Mucosa of rectum (tissue), 2 donors: Measurements from ENCODE around the gene FAN1.

Experiments used
- H3K27ac ChIP-seq, 2 donors: one replicate each; pipeline ENCODE4 v1.7.0; 2013; ENCODE audit warnings: inconsistent platforms in 2 of 2, low read depth in 2 of 2, low read length in 2 of 2
- H3K27me3 ChIP-seq, 2 donors: one replicate each; pipeline ENCODE4 v1.7.0; 2013; ENCODE audit warnings: low read length in 2 of 2; ENCODE audit not compliant: control insufficient read depth in 2 of 2, insufficient read depth in 2 of 2
- H3K36me3 ChIP-seq, 2 donors: one replicate each; pipeline ENCODE4 v1.7.0; 2013; ENCODE audit warnings: low read length in 2 of 2; ENCODE audit not compliant: control insufficient read depth in 2 of 2, insufficient read depth in 2 of 2
- H3K4me1 ChIP-seq, 2 donors: one replicate each; pipeline ENCODE4 v1.7.0; 2013; ENCODE audit warnings: low read length in 2 of 2, mild to moderate bottlenecking in 1 of 2; ENCODE audit not compliant: control insufficient read depth in 2 of 2, insufficient read depth in 2 of 2
- H3K4me3 ChIP-seq, 2 donors: one replicate each; pipeline ENCODE4 v1.7.0; 2013; ENCODE audit warnings: low read length in 2 of 2
- H3K9ac ChIP-seq, 2 donors: one replicate each; pipeline ENCODE4 v1.7.0; 2013; ENCODE audit warnings: low read length in 2 of 2, low read depth in 1 of 2, mild to moderate bottlenecking in 1 of 2
- H3K9me3 ChIP-seq, 2 donors: one replicate each; pipeline ENCODE4 v1.7.0; 2013; ENCODE audit warnings: low read length in 2 of 2; ENCODE audit not compliant: control insufficient read depth in 2 of 2
- donor health status: healthy.
- donor health status: Normal muscosa, but diverticular disease.

FAN1 gene

GRCh38 chr15:30953183-30953582, 49.5 kb downstream of the FAN1 start:
- Histone ChIP-seq H3K36me3 (peaks cover 70 to 87% of the 10 kb centered on the region in 2 donors), H3K4me3 (no peak overlapping the region), H3K4me1 (no peaks in the 10 kb centered on the region), H3K9ac (no peak overlapping the region), H3K27ac (no peak overlapping the region), H3K9me3 (no peaks in the 10 kb centered on the region), H3K27me3 (no peaks in the 10 kb centered on the region)

DNA sequence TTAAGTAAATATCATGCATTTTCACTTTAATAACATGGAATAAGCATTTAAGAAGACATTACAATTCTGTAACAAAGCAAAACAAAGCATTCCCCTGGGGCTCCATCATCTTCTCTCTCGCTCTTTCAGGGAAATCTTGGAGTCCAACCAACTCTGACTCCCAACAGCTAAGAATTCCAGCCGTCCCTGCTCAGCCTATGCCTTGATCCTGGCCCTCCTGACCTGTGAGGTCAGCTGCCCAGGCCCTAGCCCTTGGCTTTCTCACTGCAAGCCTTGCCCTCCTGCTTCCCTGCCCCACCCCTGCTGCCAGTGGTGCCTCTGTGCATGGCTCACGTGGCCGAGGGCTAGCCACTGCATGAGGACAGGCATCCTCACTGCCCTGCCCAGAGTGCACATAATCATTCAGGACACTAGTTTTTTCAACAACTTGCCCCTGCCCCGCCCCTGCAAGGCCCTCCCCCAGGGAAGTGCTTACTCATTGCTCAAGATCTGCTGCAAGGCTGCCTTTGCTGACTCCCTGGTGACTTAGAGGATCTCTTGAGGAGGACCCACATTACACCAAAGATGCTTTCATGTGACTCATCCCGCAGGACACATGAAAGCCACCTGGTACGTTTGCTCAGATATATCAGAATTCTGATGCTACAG, 50.1 kb downstream of the FAN1 start:
- H3K4me1 ChIP-seq = no peaks in the 10 kb centered on the region
- H3K4me3 ChIP-seq = no peak overlapping the region
- no peak overlapping the region for H3K27ac ChIP-seq
- no peaks in the 10 kb centered on the region for H3K27me3 ChIP-seq
- no peaks in the 10 kb centered on the region for H3K9me3 ChIP-seq
- peaks cover 69 to 86% of the 10 kb centered on the region in 2 donors for H3K36me3 ChIP-seq
- H3K9ac ChIP-seq = no peak overlapping the region

- Histone ChIP-seq H3K27ac (no peak overlapping the region), H3K9ac (no peak overlapping the region), H3K27me3 (no peaks in the 10 kb centered on the region), H3K4me1 (no peaks in the 10 kb centered on the region), H3K9me3 (no peaks in the 10 kb centered on the region), H3K4me3 (no peak overlapping the region), H3K36me3 (peaks cover 68 to 87% of the 10 kb centered on the region in 2 donors)
These were observed 51.0 kb downstream of the FAN1 start for GRCh38 chr15:30954674-30955073.

- H3K36me3 ChIP-seq = peaks cover 58 to 81% of the 10 kb centered on the region in 2 donors
- no peak overlapping the region for H3K27ac ChIP-seq
These were observed 52.8 kb downstream of the FAN1 start for GRCh38 chr15:30956216-30957124.

GRCh38 chr15:30958219-30958618, 54.5 kb downstream of the FAN1 start:
- H3K9ac ChIP-seq = no peak overlapping the region
- H3K4me1 ChIP-seq = no peaks in the 10 kb centered on the region
- no peak overlapping the region for H3K4me3 ChIP-seq
- H3K27ac ChIP-seq = no peak overlapping the region
- peaks cover 41 to 76% of the 10 kb centered on the region in 2 donors for H3K36me3 ChIP-seq
- H3K9me3 ChIP-seq = no peaks in the 10 kb centered on the region
- H3K27me3 ChIP-seq = no peaks in the 10 kb centered on the region

More at GRCh38 chr15:30956216-30957124, 52.8 kb downstream of the FAN1 start:
- Histone ChIP-seq H3K9ac (no peak overlapping the region), H3K4me3 (no peak overlapping the region), H3K4me1 (no peaks in the 10 kb centered on the region), H3K27me3 (no peaks in the 10 kb centered on the region), H3K9me3 (no peaks in the 10 kb centered on the region)

DNA sequence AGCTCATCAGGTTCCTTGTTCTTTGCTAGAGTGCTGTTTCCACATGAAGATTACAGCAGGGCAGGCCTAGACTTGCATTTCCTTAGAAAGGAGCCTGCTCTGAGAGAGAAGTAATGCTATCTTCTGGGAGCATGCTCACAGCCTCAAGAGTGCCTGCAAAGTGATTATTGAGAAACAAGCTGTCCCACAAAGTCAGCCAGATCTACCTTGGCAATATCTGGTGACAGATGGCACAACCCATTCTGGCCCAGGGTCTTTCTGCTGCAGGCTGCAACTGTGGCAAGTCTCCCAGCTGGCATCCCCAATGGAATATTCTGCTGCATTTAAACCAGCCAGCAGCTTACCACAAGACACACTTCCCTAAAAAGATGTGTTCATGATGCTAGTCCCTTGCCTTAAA, 58.4 kb downstream of the FAN1 start:
- Histone ChIP-seq H3K9ac (no peak overlapping the region), H3K4me1 (no peaks in the 10 kb centered on the region), H3K9me3 (no peaks in the 10 kb centered on the region), H3K36me3 (peaks cover 32 to 59% of the 10 kb centered on the region in 2 donors), H3K4me3 (no peak overlapping the region), H3K27me3 (no peaks in the 10 kb centered on the region), H3K27ac (no peak overlapping the region)

DNA sequence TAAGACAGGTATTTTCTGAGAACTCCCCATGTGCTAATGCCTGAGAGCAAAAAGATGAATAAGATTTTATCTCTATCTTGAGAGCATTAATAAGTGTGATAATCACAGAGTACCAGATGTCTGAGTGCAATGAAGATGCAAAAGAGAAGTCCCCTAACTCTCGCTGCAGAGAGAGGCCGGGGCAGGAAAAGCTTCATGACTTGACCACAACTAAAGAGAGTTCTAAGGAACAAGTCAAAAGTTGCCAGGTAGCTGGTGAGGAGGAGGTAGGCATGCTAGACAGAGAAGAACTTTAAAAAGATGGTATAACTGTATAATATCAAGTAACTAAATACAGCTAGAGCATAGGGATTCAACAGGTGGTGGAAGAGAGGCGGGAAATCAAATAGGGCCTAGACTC, 58.9 kb downstream of the FAN1 start:
- Histone ChIP-seq H3K9ac (no peak overlapping the region), H3K27ac (no peak overlapping the region), H3K4me3 (no peak overlapping the region), H3K9me3 (no peaks in the 10 kb centered on the region), H3K4me1 (no peaks in the 10 kb centered on the region), H3K36me3 (peaks cover 30 to 56% of the 10 kb centered on the region in 2 donors), H3K27me3 (no peaks in the 10 kb centered on the region)

DNA sequence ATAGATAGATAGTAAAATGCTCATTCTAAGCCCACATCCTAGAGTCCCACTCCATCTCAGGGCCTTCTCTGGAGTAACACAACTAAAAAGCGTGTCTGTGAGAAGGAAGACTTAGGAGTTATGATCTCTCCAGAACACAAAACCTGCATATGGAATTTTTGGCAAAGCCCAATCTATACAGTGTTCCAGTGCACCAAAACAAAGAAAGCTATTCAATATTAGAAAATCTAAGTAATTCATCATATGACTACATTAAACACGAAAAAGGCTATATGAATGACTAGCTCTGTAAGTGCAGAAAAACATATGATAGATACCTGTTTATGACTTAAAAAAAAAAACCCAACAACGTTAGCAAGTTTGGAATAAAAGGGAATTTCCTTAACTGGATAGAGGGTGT, 60.0 kb downstream of the FAN1 start:
- Histone ChIP-seq H3K27me3 (no peaks in the 10 kb centered on the region), H3K9ac (no peak overlapping the region), H3K36me3 (peaks cover 23 to 47% of the 10 kb centered on the region in 2 donors), H3K9me3 (no peaks in the 10 kb centered on the region), H3K4me3 (no peak overlapping the region), H3K4me1 (no peaks in the 10 kb centered on the region), H3K27ac (no peak overlapping the region)

DNA sequence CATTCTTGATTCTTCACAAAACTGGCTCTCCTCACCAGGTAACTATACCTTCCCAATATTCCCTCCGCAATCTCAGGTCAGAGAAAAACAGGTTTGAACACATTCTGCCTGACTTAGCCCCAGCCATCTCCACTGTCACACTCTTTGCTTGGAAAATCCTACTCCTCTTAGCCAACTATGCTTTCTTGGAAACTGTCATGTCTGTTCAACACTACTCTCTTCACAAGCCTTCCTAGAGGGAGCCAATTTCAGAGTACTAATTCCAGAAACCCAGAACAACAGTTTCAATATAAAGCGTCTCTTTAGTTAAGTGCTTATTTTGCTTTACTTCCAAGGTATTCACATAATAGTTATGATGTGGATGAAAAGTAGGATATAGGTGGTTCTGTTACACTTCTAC, 66.0 kb downstream of the FAN1 start:
- no peaks in the 10 kb centered on the region for H3K4me1 ChIP-seq
- peaks cover 46 to 49% of the 10 kb centered on the region in 2 donors for H3K36me3 ChIP-seq
- no peak overlapping the region for H3K27ac ChIP-seq
- H3K27me3 ChIP-seq = no peaks in the 10 kb centered on the region
- no peak overlapping the region for H3K9ac ChIP-seq
- H3K9me3 ChIP-seq = no peaks in the 10 kb centered on the region
- no peak overlapping the region for H3K4me3 ChIP-seq

GRCh38 chr15:30973379-30973778, 69.7 kb downstream of the FAN1 start:
- no peaks in the 10 kb centered on the region for H3K4me1 ChIP-seq
- H3K36me3 ChIP-seq = peaks cover 38 to 42% of the 10 kb centered on the region in 2 donors
- no peak overlapping the region for H3K27ac ChIP-seq

More at GRCh38 chr15:30973379-30973778, 69.7 kb downstream of the FAN1 start:
- no peak overlapping the region for H3K9ac ChIP-seq
- H3K27me3 ChIP-seq = no peaks in the 10 kb centered on the region
- H3K9me3 ChIP-seq = no peaks in the 10 kb centered on the region
- H3K4me3 ChIP-seq = no peak overlapping the region
